Body of pancreas (tissue), 4 donors: ENCODE results near the gene FOXF1.

Experiments used
- CTCF ChIP-seq, 7 experiments: fragments of 450-650 bp in 4 of 7; fragments of 200-600 bp in 3 of 7; sonication (generic) in 3 of 7; IDR thresholded peaks; one replicate each; pipeline ENCODE4 v1.5.1; 2016 to 2019; ENCODE audit warnings: antibody characterized with exemption in 7 of 7
- POLR2A ChIP-seq, 3 donors: fragments of 450-650 bp; IDR thresholded peaks; one replicate each; pipeline ENCODE4 v1.6.1; 2016; ENCODE audit warnings: antibody characterized with exemption in 3 of 3, mild to moderate bottlenecking in 2 of 3

GRCh38 chr16:86537486-86537885 is 27.2 kb downstream of the FOXF1 start:
- TF ChIP-seq CTCF (IDR thresholded peaks at IDR 0.05) (no peak), POLR2A (IDR thresholded peaks at IDR 0.05) (no peak)
